Aorta (tissue), 5 donors: Measurements from ENCODE around the gene PELI1. TPM values are rescaled to one million over a fixed set of nuclear protein-coding genes. Genes with fewer than 3 reads are reported as not detected.

Experiments used
- ATAC-seq: fragments of 200-7000 bp; cut with Tn5 transposase; one replicate; pipeline ENCODE4 v1.9.1; 2022; ENCODE audit warnings: moderate library complexity; ENCODE audit not compliant: low FRiP score
- DNase-seq, 2 donors: peaks; one replicate each; pipeline ENCODE4 v3.0.0-alpha.2; 2020
- H3K27ac ChIP-seq, 2 donors: one replicate each; pipeline ENCODE4 v1.5.1; 2013; ENCODE audit warnings: low read length in 2 of 2, mild to moderate bottlenecking in 2 of 2, moderate library complexity in 2 of 2, control low read depth in 1 of 2, inconsistent platforms in 1 of 2, low read depth in 1 of 2
- H3K27me3 ChIP-seq, 2 donors: one replicate each; pipeline ENCODE4 v1.6.1; 2013; ENCODE audit warnings: control low read depth in 1 of 2, low read length in 1 of 2, mild to moderate bottlenecking in 1 of 2, moderate library complexity in 1 of 2; ENCODE audit not compliant: insufficient read depth in 2 of 2, control insufficient read depth in 1 of 2
- H3K36me3 ChIP-seq, 2 donors: one replicate each; pipeline ENCODE4 v1.6.1; 2013; ENCODE audit warnings: control low read depth in 1 of 2, low read length in 1 of 2, mild to moderate bottlenecking in 1 of 2; ENCODE audit not compliant: insufficient read depth in 2 of 2, control insufficient read depth in 1 of 2
- H3K4me1 ChIP-seq, 2 donors: one replicate each; pipeline ENCODE4 v1.6.1; 2013; ENCODE audit warnings: low read length in 2 of 2, control low read depth in 1 of 2, mild to moderate bottlenecking in 1 of 2, moderate library complexity in 1 of 2; ENCODE audit not compliant: insufficient read depth in 2 of 2, control insufficient read depth in 1 of 2
- H3K4me3 ChIP-seq, 2 donors: one replicate each; pipeline ENCODE4 v1.5.1; 2013; ENCODE audit warnings: low read length in 2 of 2, control low read depth in 1 of 2, mild to moderate bottlenecking in 1 of 2
- H3K9me3 ChIP-seq: one replicate; pipeline ENCODE4 v1.6.1; 2013; ENCODE audit warnings: mild to moderate bottlenecking, low read length; ENCODE audit not compliant: control insufficient read depth
- WGBS, 2 donors: extraction: QIAGEN DNeasy Blood & Tissue Kit; methylation state at CpG; one replicate each; pipeline ENCODE4 v1.1.7; 2013; 5-methylcytosine and 5-hydroxymethylcytosine counted together
- intact Hi-C, 2 donors: fragments of 100-400 bp; cut with DNase I; formaldehyde crosslinking; loops; one replicate each; pipeline versions ENCODE4 v1.14.2 to v1.15.0; 2022
- polyA plus RNA-seq, 2 donors: library from polyadenylated mRNA; stranded (reverse); fragments of 200-250 nt; gene quantifications; one replicate each; pipeline ENCODE4 v1.2.3, GENCODE V29; 2013
- total RNA-seq, 2 donors: library from RNA; stranded (reverse); fragmentation: NEBNext Ultra II Directional; extraction: Animal tissue kit (Norgen Biotek cat#: 25700); gene quantifications; one replicate each; pipeline ENCODE4 v1.2.1, GENCODE V29; 2021
- donor health status: healthy with polysubstance abuse.
- donor health status: Bipolar disorder and iron deficiency.
- donor health status: DM: no; HTN: no; CAD: no.
- donor health status: DM: no; HTN: no; CAD: no.
- donor health status: DM: yes; HTN: yes; CAD: no.

The PELI1 gene
- total and polyA plus RNA-seq, 4 donors = 11.1 to 38.0 (median 23.9) TPM

DNA sequence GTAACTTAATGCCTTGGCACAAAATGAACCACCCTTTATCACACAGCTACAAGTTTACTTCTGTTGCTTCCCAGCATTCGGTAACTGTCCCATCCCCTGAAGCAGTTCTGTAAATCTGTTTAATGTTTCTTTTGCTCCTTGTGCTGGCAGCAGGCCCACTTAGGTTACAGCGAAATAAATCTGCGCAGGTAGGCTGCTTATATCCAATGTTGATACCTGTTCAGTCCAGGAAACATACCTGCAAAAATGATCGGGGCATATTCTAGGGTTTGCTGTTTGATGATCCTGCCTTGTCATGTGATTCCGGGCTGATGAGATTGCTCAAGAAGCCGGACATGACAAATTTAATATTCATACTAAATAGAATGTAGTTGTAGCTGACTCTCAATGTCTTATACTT, 23.3 kb downstream of the PELI1 start:
- Histone ChIP-seq H3K36me3 (no peaks in the 10 kb centered on the region), H3K27ac (no peak overlapping the region), H3K9me3 (no peaks in the 10 kb centered on the region), H3K4me1 (no peaks in the 10 kb centered on the region), H3K27me3 (no peaks in the 10 kb centered on the region), H3K4me3 (no peak overlapping the region)
- intact Hi-C loops = no loop called here
- DNase-seq (no peak), ATAC-seq (no peak)
- 93 to 94% methylated on average over 6 of the region's 6 CpGs for WGBS, 2 donors

DNA sequence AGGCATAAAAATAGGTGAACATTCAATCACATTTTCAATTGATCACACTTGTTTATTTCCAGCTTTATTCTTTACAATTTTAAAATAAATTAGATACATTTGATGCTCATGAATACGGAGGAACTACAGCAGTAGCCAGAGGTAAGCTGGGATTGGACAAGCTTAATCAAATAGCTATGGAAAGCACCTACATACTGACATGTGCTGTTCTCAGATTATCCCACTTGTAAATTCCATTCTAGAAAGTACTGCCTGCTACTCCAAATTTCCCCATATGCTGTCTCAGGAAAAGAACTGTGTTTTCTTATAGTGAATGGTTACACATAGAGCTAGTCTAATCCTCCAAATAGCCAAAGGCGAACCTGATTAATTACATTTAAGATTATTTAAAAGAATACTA, 24.2 kb downstream of the PELI1 start:
- Histone ChIP-seq H3K27me3 (no peaks in the 10 kb centered on the region), H3K36me3 (no peaks in the 10 kb centered on the region), H3K27ac (no peak overlapping the region), H3K9me3 (no peaks in the 10 kb centered on the region), H3K4me1 (no peaks in the 10 kb centered on the region), H3K4me3 (no peak overlapping the region)
- no peak for ATAC-seq
- intact Hi-C loops = no loop called here
- WGBS, 2 donors = 97 to 99% methylated on average over 2 of the region's 2 CpGs
- no peak for DNase-seq

DNA sequence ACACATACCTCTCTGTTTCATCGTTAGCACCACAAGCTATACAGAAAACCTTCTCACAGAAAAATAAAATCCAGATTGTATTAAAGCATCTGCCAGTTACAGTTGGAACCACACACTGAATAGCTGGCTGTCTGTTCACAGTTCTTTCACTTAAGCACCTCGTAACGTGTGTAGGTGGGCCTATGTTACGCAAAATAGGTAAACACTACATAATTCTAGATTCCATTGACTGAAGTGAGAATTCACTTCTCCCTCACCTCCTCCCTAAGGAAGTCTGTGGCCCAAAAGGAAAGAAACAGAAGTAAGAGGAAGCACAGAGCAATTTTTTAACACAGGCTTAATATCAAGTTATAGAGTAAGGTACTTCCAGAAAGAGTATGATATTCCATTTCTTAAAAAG, 24.9 kb downstream of the PELI1 start:
- Histone ChIP-seq H3K36me3 (no peaks in the 10 kb centered on the region), H3K27ac (no peak overlapping the region), H3K4me1 (peaks cover 0 to 3% of the 10 kb centered on the region in 2 donors), H3K9me3 (no peaks in the 10 kb centered on the region), H3K27me3 (no peaks in the 10 kb centered on the region), H3K4me3 (no peak overlapping the region)
- intact Hi-C loops = no loop called here
- 65 to 71% methylated on average over 4 of the region's 4 CpGs for WGBS, 2 donors
- DNase-seq (no peak), ATAC-seq (no peak)

DNA sequence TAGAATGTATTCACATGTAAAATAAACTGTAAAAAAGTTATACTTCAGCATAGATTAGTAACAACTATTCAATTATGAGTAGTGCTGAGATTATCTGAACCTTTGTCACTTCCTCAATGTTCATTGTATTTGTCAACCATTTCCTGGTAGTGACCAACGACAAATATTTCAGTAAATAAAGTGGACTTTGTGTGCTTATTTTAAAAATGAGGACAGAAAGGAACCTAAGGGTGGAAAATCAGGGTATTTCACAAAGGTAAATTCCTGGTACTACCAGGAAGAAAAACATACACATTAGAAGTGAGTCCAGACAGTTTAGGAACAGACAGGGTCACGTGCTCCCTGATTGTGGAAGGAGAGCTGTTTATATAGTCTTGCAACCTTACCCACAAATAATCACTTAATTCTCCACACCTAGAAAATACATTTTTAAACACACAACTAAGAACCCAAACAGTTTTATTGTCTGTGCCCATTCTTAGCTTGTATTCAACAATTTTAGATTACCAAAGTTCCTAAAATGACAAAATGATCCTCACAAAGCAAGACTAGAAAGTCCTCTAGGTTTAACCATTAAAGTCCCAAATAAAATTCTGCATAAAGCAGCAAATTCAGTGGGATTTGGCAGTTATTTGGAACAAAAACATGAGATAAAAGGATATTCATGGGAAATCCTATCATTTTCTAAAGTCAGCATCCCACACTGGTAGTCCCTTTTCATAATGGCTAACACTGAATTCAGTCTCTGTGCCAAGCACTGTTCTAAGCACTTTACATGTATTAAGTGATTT, 28.2 kb downstream of the PELI1 start:
- no peaks in the 10 kb centered on the region for H3K36me3 ChIP-seq
- no peak overlapping the region for H3K27ac ChIP-seq
- H3K9me3 ChIP-seq = no peaks in the 10 kb centered on the region
- WGBS, 2 donors = 79 to 88% methylated on average over 2 of the region's 2 CpGs
- no peak for DNase-seq
- H3K27me3 ChIP-seq = no peaks in the 10 kb centered on the region
- no peak overlapping the region for H3K4me3 ChIP-seq
- ATAC-seq = no peak
- intact Hi-C loops = no loop called here
- peaks cover 0 to 4% of the 10 kb centered on the region in 2 donors for H3K4me1 ChIP-seq

DNA sequence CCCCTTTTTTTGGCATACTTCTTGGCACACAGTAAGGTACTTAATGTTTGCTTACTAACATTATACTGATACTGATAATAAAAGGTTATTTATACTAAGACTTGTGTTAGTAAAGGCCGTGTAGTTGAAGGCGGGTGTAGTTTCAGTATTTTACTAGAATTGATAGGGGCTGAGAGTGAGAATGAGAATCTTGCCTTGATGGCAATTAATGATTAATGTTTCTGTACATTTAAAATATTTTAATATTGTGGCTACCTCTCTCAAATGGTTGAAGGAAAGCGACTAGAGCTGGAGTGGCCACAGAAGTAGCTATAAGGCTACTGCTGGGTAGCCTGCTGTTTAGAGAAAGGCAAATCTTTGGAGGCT, 29.3 kb downstream of the PELI1 start:
- Histone ChIP-seq H3K9me3 (no peaks in the 10 kb centered on the region), H3K4me3 (no peak overlapping the region), H3K27me3 (no peaks in the 10 kb centered on the region), H3K36me3 (no peaks in the 10 kb centered on the region), H3K27ac (no peak overlapping the region), H3K4me1 (peaks cover 0 to 4% of the 10 kb centered on the region in 2 donors)
- DNase-seq = no peak
- no peak for ATAC-seq
- WGBS, 2 donors = 73 to 82% methylated on average over 3 of the region's 3 CpGs
- intact Hi-C loops = no loop called here

DNA sequence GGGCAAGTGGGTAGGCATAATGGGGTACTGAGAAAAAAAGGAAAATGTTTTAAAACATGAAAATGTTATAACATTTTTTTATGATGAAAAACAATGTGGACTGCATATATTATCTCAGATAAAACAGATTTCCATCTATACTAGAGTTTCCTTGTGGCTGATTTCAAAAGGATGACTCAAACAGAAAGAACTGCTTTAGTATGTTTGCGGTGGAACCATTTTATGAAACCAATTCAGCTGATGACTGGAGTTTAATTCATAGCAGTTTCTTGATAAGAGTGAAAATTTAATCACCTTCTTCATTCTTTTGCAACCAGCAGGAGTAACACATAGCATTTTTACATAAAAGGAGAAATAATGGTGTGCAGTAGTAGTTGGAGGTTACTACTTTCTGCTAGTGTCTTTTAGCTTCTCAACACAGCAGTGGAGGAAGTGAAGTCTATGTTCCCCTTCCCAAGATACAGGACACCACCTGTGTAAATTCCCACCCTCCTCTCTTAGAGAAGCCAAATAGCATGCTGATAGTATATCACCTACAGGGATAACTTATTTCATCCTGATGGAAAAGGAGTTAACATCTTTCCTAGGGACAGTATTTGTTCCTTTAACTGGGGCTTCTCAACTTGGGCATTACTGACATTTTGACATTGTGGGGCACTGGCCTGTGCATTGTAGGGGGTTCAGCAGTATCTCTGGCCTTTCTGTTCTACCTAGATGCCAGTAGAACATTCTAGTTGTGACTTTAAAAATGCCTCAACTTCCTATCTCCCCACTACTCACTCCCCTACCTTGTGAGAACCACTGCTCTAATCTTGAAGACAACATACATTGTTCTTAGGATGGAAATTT, 29.9 kb downstream of the PELI1 start:
- intact Hi-C loops = no loop called here
- H3K4me1 ChIP-seq = peaks cover 0 to 4% of the 10 kb centered on the region in 2 donors
- ATAC-seq = no peak
- no peaks in the 10 kb centered on the region for H3K9me3 ChIP-seq
- H3K4me3 ChIP-seq = no peak overlapping the region
- H3K36me3 ChIP-seq = no peaks in the 10 kb centered on the region
- 40 to 64% methylated on average over 1 of the region's 1 CpG for WGBS, 2 donors
- DNase-seq = no peak
- H3K27ac ChIP-seq = no peak overlapping the region
- H3K27me3 ChIP-seq = no peaks in the 10 kb centered on the region

DNA sequence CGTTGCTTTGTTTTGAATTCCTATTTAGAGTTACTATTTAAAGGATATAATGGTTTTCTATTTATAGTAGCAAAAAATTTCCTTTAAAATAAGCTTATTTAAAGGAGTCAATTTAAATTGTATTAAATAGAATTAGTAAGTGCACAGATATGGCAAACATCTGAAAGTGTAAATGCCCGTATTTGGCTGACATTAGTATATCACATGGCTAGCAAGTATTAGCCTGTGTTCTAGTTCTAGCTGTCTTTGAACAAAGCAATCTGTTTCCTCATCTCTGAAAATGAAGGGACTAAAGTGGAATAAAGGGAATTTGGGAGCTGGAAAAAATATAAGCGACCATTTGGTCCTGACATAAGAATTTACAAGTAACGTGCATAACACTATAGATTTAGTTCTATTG, 32.2 kb downstream of the PELI1 start:
- Histone ChIP-seq H3K27me3 (no peaks in the 10 kb centered on the region), H3K4me1 (peaks cover 0 to 4% of the 10 kb centered on the region in 2 donors), H3K27ac (no peak overlapping the region), H3K9me3 (no peaks in the 10 kb centered on the region), H3K4me3 (no peak overlapping the region), H3K36me3 (no peaks in the 10 kb centered on the region)
- DNase-seq (no peak), ATAC-seq (no peak)
- intact Hi-C loops = no loop called here
- WGBS, 2 donors = 73 to 81% methylated on average over 4 of the region's 4 CpGs

DNA sequence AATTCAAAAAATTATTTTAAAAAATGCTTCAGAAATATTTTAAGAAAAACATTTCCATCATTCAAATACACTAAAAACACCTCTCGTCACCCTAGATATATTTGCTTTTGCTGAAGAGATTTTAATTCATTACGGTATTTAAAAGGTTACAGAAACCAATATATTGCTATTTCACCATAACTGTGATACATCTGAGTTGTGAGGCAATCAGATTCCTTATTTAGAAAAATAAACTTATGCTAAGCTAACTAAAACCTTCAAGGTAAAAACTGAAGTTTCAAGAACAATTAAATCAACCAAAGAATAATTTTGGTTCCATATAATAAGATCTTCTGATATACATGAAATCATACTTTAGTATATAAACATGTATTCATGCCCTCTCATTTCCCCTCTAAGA, 32.8 kb downstream of the PELI1 start:
- intact Hi-C loops = no loop called here
- peaks cover 0 to 4% of the 10 kb centered on the region in 2 donors for H3K4me1 ChIP-seq
- H3K4me3 ChIP-seq = no peak overlapping the region
- ATAC-seq (no peak), DNase-seq (no peak)
- 97 to 98% methylated on average over 2 of the region's 2 CpGs for WGBS, 2 donors
- no peaks in the 10 kb centered on the region for H3K9me3 ChIP-seq
- no peaks in the 10 kb centered on the region for H3K36me3 ChIP-seq
- H3K27ac ChIP-seq = no peak overlapping the region
- no peaks in the 10 kb centered on the region for H3K27me3 ChIP-seq
